Stimulated activated CD4-positive, alpha-beta T cell treated with anti-CD3 and anti-CD28 coated beads, Interleukin-12 subunit alpha, Interleukin-12 subunit beta, amount 100 ng/mL, for 4 hours (primary cell): ENCODE data around the gene GK2.

Experiments
- DNase-seq: peaks from one replicate; pipeline ENCODE4 v3.0.0-alpha.2; 2020

The GK2 gene

DNA sequence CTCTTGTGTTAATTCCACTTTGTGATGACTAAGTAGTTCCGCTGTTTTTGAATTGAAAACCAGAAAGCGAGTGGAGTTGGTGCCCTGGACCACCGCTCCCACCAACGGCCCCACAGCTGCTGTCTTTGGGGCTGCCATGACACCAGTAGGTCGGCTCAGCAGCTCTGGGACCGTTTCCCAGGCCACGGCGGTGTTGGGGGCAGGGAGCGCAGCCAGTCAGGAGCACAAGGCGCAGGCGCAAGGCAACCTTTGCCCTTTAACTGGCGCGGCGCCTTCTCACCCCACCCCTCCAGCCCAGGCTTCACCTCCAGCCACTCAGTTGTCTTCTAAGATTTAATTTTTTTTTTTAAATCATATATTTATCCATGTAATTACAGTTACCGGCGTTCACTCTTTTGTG is at the start of gene GK2:
TSS of gene GK2 (minus strand) at position 166 of the 400 bp plus-strand sequence. CDS start at position 138, 28 bp downstream.
- no peak for DNase-seq

DNA sequence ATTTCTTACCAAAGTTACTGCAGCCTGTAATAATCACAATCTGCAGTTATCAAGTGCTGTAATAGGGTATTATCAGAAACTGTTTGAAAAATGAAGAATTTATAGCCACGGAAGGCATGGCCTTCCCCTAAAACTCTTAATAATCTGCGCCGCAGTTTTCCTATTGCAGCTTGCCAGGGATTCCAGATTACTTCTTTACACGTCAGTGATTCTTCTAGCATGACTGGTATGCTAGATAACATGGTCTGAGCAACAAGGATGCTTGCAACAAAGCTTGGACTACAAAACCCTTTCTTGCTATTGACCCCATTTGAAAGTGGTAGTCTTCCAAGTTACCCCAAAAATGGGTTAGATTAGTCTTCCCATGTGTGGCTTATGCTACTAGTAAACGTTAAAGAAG is 47.2 kb upstream of the GK2 start:
- DNase-seq: no peak

- no peak for DNase-seq
Measured at GRCh38 chr4:79454656-79455055, 46.6 kb upstream of the GK2 start.

GRCh38 chr4:79450053-79450452 is 42.0 kb upstream of the GK2 start:
- DNase-seq: no peak

GRCh38 chr4:79446145-79446544 is 38.1 kb upstream of the GK2 start:
- DNase-seq: no peak

DNA sequence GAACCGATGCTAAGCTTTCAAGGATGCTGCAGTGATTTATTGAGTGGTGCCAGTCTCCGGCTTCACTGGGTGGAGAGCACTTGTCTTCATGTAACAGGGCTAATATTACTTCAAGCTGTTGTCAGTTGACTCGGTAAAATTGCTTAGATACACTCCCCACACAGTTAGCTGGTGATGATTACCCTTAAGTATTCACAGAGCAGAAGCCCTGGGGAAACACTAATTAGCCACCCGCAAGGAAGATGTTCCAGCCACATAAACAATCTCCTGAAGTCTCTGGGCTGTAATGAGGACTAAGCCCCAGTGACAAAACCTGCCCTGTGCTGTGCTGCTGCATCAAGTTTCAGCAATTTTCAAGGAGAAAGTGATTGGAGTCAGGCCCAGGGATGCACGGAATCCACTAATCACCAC is 37.3 kb upstream of the GK2 start:
- no peak for DNase-seq

DNA sequence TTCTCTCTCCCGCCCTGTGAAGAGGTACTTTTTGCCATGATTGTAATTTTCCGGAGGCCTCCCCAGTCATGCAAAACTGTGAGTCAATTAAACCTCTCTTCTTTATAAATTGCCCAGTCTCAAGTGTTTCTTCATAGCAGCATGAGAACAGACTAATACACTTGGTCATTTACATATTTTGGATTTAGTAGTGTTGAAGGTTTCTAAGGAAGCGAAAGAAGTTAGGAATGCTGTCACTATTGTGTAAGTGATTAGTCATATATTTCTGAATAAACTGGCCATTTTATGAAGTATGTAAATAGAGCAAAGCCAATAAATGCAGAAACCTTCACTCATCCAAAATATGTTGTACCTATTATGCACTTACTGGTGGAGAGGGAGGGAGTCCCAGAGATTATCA is 34.4 kb upstream of the GK2 start:
- DNase-seq: no peak

GRCh38 chr4:79439489-79439888 is 31.5 kb upstream of the GK2 start:
- no peak for DNase-seq

DNA sequence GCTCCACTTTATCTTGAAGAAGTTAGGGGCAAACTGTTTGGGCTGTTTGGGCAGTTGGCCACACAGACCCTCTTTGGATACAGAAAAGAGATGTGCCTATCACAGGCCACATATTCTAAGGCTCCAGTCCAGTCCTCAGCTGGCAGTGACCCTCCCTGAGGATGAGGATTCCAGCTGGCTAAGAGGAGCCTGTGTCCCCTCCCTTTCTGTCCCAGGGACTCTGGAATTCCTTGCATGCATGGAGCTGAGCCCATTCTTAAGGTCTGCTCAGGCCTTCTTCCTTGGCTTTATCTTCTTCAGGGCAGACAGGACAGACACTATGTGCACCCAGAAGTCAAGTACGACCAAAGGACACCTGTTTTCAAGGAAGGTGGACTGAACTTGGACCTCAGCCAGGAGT is 23.8 kb upstream of the GK2 start:
- no peak for DNase-seq

DNA sequence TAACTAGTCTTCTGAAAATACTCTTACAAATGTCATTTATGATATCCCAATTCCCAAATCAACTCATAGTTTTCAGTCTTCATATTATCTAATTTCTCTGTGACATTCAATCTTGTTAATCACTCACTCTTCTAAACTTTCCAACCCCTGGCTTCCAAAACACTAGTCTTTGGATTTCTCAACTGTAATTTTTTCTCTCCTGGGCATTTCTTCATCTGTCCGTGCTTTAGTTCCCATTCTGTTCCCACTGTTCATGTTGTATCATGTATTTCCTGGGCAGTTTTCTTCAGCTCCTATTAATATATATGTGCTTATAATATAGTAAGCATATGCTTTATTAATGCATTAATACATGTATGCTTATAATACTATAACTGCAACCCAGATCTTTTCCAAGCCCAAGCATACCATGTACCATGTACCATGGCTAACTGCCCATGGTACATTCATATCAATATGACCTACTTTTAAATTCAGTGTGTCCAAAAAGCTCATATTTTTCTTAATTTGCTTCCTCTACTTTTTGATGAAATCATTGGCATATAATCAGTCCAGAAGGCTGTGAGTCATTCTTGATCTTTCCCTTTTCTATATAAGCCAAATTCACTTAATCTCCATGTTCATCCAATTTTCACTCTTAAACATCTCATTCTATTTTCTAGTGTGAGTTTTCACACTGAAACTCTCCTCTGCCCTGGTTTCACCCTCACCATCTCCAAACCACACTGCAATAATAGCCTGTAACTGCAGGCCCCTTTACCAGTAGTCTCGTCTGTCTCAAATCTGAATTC is 21.3 kb upstream of the GK2 start:
- no peak for DNase-seq

DNA sequence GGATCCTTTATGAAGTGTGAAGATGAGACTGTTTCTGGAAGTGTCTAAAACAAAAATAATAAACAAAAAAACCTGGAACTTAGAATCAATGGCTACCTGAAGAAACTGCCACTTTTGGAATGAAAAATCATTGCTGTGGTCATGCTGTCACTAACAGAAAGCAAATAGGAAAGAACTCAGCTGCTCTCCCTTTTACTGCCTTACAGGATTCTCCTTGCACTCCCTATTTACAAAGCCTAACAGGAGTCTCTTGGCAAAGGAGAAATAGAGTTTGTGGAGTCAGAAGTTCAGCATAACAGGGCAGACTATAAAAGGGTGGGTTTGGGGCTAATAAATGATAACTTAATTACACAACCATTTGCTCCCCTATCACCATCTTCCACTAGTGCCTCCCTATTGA is 19.0 kb upstream of the GK2 start:
- no peak for DNase-seq

DNA sequence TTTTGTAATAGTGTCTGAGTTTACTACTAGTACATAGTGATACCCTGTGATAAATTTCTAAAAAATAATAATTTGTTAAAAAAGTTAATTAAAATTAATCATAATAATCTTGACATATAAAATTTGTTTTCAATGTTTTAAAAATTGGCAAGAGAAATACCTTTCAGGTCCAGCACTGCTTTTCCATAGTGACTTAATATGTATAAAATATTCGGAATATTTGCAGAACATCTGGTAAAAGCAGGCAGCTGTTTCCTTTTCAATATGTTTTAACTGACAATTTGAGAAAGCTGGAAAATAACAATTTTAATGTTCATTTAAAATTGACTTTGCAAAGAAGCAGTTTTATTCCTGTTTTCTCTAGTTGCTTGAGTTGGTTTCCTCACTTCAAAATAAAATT is 17.6 kb upstream of the GK2 start:
- no peak for DNase-seq

DNA sequence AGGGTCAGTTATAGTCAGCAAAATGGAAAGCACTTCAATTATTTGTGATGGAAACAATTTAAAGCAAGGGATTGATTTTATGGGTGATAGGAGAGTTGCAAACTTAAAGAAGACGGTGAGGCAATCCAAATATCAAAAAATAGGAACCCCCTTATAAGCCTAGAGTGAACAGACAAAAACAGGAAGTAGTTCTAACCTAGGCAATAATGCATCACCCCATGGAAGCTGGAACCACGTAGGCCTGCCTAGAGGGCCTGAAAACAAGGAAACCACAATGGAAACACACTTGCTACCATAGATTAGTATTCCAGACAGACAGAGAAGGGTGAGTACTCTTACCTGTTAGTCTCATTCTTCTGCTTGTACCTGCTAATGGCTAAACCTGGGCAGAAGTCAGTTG is 13.5 kb upstream of the GK2 start:
- no peak for DNase-seq

DNA sequence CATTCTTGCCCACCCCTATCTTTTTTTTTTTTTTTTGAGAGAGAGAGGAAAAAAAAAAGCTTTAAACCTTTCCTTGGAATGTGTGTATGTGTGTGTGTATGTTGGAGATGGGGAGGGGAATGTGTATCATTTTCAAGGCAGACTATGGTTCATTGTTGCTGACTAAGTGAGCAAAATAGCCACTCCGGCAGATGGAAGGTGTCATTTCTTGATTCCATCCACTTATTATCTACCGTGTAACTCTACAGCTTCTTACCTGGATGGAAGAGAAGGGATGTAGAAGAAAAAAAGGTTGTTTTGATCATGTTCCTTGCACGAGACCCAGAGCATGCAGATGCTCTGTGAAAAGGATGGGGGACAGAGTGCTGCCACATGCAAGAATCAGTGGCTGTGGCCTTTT is 5.9 kb upstream of the GK2 start:
- no peak for DNase-seq

DNA sequence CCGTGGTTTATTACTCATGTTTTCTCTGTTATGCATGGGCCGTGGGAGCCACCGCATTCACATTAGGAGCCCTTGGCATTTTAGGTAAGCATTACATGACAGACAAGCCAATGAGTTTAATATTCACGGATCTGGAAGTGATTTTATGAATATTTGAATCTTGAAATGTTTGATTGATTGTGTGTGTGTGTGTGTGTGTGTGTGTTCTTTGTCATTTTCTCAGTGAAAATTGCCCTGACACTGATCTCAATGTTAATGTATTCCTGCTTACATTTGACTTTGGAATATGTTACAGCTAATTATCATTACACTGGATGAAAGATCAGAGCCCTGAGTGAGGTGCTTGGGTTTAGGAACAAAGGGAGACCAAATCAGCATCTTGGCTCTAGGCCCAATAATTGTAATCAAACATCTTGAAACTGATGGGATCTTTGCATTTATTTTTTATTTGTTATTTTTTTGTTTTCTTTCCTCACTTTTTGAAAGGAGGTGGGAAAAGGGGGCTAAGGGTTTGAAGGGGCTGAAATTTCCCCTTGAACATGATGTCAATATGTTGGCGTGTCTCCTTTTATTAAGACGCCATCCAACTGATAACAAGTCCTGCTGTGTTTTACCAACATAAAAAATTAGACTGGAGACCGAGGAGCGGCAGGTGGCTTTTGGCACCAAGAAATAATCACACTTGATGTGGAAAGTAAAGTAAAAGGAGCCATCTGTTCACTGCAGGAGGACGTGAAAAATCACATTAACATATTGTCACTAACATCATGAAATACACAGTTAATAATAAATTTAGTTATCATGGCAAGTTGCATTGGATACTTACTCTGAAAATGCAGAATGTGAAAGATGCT is 5.2 kb upstream of the GK2 start:
- no peak for DNase-seq

- DNase-seq: no peak
Measured at GRCh38 chr4:79404666-79405065, 3.4 kb downstream of the GK2 start.

DNA sequence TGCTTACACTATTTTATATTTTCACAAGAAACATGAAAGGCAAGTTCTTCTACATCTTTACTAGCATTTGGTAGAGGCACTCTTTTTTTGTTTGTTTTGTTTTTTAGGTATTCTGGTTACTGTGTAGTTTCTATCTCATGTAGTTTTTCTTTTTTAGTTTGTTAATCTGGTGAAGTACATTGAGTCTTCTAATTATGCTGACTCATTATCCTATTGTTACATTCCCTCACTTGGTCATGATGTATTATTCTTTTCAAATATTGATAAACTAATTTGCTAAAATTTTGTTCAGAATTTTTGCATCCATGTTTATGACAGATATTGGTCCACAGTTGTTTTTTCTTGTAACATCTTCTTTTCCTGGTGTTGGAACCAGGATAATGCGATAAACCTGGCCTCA is 4.7 kb downstream of the GK2 start:
- no peak for DNase-seq

GRCh38 chr4:79402332-79402851 is 5.6 kb downstream of the GK2 start:
- no peak for DNase-seq

DNA sequence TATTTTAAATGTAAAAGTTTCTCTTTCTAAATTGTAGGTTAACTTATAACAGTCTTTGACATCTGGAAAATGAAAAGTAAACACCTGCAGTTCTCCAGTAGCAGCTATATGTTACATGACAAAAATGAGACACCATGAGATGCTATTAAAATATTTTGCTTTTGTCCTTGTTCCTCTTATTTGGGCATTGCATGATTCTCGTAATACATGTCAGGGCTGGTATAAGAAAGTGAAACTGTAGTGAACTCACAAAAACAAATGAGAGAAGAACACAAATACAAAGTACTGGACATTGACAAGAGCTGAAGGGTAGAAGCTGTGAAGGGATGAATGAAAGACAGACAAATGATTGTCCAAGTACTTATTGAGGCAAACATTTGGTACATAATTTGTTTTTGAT is 9.0 kb downstream of the GK2 start:
- no peak for DNase-seq

DNA sequence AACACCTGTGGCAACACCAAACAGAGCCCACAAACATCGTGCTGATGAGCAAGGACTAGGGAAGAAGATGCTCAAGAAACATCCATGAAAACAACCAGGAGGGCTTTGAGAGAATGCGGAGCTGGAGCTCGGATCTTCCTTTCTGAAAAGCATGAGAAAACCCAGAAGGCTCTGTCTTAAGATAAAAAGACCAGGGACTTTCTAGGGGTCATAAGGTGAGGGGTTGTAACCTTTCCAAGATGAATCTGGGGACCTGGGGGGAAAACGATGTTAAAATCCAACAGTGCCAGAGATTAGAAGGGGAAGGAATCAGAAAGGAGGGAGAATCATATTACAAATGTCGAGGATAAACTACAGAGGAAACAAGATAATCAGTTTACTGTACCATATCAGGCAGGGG is 10.1 kb downstream of the GK2 start:
- DNase-seq: no peak

DNA sequence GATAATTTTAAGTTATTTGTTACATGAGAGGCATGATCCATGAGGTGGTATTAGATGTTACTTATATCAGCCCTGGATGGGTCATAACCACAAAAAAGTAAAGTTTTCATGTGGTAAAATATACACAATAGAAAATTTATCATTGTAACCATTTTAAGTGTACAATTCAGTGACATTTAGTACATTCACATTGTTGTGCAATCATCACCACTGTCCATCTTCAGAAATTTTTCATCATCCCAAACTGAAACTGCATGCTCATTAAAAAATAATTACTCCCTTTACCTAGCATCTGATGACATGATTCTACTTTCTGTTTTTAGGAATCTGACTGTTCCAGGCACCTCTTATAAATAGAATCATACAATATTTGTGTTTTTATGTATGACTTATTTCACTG is 11.2 kb downstream of the GK2 start:
- DNase-seq: no peak

- no peak for DNase-seq
Measured at GRCh38 chr4:79395841-79396240, 12.2 kb downstream of the GK2 start.

DNA sequence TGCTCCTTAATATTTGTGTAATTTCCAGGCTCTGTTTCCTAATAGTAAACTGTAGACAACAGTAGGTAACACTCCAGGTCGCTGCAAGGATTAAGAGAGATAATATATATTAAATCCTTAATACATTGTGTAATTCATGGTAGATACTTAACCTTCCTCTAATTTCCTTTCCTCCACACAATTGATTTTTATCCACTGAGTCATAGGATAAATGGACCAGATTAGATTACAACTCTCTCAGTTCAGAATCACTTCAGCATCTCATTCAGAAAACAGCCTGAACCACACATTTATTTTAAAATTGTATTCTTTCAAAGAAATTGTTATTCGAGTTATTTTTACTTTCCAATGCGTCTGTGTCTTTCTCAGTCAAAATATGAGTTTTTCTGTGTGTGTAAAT is 17.1 kb downstream of the GK2 start:
- DNase-seq: no peak

- DNase-seq: no peak
Measured at GRCh38 chr4:79385641-79386040, 22.4 kb downstream of the GK2 start.
